ENCODE measurements around the gene HOXA9. TPM values are rescaled to one million over a fixed set of nuclear protein-coding genes. Genes with fewer than 3 reads are reported as not detected.

HOXA9 gene
- polyA plus RNA-seq, 3 donors: 1.4 to 6.3 (median 2.7) TPM

DNA sequence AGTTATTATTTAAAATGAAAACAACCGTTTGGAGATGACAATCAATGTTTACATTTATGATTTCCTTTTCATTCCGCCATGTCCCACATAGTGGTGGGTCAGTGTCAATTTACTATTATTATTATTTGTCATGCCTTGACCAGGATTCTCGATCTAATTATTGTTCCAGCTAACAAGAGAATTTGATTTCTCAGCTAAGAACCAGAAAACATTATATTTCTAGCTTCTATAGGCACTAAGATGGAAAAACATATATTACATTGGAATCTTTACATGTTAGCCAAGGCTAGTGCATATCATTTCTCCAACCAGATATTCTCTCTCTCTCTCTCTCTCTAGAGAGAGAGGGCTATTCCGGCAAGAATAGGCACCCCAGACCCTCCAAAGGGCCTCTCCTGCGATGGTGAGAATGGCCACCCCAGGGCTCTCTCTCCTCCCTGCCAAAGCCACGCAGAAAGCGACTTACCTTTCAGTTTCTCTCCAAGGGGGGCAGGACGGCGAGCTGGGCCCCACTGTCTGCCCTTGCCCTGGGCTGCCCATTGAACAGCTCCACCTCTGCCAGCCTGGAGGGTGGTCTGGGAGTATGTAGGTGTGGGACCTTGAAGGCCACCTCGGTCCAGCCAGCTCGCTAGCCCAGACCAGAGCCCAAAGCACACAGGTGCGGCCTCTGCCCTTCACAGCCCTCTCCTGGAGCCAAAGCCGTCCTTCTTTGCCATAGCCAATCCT lies 15.3 kb downstream of the HOXA9 start:
- 24 to 45% (median 37%) methylated on average over 13 of the region's 13 CpGs for WGBS, 3 donors
- no peak overlapping the region for H3K27ac ChIP-seq (ENCODE audit: low read depth, low read length)

DNA sequence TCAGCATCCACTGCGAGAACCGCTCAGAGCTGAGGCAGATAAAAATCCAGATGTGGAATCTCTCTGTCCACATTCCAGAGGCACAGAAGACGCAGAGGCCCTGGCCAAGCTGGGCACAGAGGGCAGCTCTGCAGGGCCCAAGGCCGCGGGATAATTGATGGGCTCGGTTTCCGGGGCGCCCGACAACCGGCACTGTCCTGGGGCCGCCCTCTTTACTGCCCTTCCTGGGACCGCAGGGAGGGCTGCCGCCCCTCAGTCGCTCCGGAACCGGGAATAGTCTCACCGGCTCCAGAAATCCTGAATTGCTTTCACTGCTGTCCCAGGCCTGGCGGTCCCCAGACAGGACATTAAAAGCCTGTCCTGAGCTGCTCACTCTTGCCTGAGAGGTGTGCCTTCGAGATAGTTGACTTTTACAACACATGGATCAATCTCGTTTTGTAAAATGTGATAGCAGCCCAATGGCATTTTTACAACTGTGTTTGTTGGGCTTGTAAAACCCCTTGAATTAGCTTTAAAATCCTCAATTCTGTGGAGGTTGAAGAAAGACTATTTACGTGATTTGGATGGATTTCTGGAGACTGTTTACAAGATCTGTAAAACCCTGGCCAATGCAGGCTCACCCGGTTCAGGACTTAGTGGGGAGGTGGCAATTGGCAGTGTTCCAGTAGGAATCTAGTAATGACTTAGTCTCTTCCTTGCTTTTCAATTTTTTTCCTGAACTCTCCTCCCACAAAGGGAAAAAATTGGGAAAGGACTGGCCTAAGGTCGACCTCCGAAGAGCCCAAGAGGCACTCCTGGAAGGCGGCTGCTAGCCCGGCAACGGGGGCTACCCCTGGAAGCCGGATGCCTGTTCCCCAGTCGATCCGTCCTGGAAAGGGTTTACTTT lies 16.3 kb downstream of the HOXA9 start:
- no peak overlapping the region for H3K27ac ChIP-seq (ENCODE audit: low read depth, low read length)
- WGBS, 3 donors: 16 to 38% (median 18%) methylated on average over 30 of the region's 30 CpGs

DNA sequence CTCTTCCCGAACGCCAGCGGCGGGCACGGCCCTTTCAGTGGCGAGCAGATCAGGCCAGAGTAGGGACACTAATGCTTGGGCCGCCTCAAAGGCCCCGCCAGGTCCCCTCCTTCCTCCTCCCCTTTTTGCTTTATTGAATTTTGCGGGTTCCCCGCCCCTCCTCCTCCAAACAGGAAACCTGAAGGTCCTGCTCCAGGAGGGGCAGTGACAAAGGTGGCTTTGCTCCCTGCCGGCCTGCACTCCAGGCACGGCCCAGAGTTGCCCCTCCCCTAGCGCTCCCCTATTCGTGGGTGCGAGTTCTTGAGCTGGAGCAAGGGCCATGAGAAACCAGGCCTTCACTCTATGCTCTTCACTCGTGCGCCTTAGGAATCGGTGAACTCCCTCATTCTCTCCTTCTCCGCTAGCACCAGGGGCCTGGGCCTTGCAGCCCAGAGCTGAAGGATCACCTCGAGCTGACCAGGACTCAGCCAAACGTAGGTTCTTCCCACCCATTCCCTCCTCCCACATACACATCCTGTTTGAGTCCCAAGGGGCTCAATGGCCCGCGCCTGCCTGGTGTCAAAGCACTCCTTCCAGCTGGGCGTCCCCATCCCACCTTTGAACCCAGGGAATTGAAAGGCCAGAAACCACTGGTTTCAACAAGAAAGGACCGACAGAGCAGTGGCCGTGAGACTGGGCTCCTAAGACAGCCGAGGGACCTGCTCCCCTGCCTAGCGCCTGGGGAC lies 17.1 kb downstream of the HOXA9 start:
- 7 to 23% (median 12%) methylated on average over 28 of the region's 28 CpGs for WGBS, 3 donors
- peak overlapping the region; percentile 7 for H3K27ac ChIP-seq (ENCODE audit: low read depth, low read length)

DNA sequence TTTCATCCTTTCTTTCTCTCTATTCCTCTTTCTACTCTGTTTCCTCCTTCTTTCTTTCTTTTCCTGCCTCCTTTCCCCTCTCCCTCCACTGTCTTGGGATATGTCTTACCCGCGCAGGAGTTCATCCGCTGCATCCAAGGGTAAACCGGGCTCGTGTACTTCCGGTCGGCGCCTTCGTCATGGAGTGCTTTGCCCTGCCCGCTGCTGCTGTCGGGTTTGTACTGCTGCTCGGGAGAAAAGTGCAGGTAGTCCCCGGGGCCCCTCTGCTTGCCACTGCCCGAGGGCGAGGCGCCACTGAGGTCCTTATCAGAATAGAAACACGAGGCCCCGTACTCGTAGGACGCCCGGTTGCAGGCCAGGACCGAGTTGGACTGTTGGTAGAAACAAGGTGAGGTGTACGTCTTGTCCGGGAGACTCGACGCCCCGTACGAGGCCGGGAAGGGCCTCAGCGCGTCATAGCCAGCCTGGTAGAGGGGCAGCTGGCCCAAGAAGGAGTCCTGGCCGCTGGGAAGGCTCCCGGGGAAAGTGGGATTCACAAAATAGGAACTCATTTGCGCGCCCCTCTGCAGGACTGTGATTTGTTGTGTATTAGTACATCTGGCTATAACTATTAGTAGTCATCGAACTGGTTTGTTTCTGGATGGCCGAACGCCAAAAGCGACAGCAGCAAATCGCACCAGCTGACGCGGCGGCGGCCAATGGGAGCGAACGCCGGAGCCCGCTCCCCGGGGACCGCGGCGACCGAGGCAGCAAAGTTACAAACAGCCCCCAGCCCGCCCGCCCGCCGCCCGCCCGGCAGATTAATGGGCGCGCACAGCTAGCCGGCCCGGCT lies 17.9 kb downstream of the HOXA9 start, which contains the start of gene HOXA6:
Gene HOXA6, minus strand, starts transcription at position 576 of the 832 bp plus-strand sequence. Its CDS starts 25 bp downstream, at position 551.
- H3K27ac ChIP-seq (ENCODE audit: low read depth, low read length): peak within 1 kb of the TSS; percentile 7
- WGBS, 3 donors: 8 to 20% (median 9%) methylated on average over 56 to 63 of the region's 63 CpGs

DNA sequence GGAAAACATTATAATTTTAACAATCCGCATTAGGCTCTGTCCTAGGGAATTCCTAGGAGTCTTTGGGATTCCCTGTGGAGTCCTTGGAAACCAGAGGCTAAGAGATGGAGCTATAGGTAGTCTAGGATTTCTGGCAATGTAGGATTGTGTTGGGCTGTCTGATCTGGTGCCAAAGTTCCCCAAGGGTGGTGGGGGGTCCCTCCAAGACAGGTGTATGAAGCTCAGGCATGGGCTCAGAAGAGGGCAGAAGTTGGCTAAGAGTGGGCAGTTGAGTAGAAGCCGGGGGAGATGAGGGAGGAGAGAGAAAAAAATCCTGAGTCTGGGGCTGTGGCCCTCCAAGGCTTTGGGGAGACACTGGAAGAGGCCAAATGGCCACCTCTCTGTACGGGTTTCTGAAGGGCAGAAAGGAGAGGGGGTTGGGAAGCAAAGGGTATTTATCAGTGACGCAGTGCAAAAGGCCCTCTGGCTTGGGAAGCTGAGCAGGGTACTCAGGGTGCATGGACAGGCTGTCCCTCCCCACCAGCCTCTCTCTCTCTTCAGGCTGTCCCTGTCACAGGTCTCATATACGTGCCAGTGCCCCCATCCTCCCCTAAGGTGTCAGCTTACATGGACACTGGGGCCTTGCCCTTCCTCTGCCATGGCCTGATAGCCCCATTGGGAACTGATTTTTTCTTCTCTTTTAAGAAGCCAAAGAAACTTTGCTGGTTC lies 18.7 kb downstream of the HOXA9 start:
- 38 to 74% (median 62%) methylated on average over 5 of the region's 5 CpGs for WGBS, 3 donors
- no peak overlapping the region for H3K27ac ChIP-seq (ENCODE audit: low read depth, low read length)

DNA sequence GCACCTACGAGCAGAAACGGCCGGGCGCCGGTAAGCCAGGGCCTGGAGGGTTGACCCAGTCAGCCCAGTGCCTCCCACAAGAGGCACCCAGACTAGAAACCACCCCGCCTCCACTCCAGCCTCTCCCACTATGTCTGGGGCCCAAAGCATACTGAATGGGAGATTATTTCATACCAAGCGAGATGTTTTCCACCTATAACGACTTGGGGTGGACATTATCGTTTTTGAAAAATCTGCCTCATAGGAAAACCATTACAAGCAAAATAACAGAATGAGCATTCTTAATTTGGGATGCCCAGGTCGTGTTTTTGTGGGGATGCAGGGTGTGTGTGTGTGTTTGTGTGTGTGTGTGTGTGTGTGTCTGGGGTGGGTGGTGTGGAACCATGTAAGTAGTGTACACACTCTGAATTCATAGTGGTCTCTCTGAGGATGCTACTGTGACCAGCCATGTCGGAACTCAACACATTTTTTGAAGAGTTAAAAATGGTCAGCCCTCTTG lies 19.4 kb downstream of the HOXA9 start:
- H3K27ac ChIP-seq (ENCODE audit: low read depth, low read length): no peak overlapping the region
- WGBS, 3 donors: 25 to 79% (median 60%) methylated on average over 11 of the region's 11 CpGs

DNA sequence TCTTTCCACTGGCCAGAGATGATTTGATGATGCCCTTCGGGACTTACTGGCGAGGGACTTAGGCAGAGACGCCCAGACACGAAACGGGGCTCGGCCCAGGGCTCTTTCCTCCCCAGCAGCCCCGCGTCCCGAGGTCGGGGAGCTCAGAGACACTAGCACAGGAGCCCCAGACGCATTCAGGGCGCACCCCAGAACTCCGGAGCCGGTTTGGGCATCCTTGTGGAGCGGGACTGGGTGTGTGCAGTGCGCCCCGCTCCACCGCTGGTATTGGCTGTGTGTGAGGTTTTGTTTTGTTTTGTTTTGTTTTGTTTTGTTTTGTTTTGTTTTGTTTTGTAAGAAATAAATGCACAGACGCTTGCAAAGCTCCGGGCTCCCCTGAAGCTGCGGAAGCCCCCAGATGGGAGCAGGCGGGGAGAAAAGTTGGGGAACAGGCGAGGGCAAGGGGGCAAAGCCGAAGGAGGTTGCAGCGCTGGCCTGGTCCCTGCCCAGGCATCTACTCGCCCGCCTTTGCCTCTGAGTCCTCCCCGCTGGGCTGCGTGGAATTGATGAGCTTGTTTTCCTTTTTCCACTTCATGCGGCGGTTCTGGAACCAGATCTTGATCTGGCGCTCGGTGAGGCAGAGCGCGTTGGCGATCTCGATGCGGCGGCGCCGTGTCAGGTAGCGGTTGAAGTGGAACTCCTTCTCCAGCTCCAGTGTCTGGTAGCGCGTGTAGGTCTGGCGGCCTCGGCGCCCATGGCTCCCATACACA lies 20.0 kb downstream of the HOXA9 start:
- no peak overlapping the region for H3K27ac ChIP-seq (ENCODE audit: low read depth, low read length)
- 27 to 68% (median 64%) methylated on average over 47 of the region's 47 CpGs for WGBS, 3 donors

DNA sequence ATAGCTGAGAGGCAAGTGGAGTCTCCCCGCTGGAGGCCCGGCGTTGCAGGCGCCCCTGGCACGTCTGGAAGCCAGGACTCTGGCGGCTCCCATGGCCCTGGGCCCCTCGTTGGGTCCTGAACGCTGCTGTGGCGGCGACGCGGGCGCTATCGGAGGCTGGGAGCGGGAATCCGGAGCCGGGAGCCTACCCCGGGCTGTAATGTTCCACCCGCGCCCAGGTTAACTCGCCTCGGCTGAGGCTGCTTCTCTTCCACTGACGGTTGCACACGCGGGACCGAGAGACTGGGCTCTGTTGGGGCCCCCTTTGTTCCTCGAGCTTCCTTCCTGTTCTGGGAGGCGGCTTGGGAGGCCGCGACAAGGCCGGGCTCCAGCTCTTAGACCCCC lies 20.6 kb downstream of the HOXA9 start:
- H3K27ac ChIP-seq (ENCODE audit: low read depth, low read length): no peak overlapping the region
- 18 to 53% (median 52%) methylated on average over 31 of the region's 31 CpGs for WGBS, 3 donors

DNA sequence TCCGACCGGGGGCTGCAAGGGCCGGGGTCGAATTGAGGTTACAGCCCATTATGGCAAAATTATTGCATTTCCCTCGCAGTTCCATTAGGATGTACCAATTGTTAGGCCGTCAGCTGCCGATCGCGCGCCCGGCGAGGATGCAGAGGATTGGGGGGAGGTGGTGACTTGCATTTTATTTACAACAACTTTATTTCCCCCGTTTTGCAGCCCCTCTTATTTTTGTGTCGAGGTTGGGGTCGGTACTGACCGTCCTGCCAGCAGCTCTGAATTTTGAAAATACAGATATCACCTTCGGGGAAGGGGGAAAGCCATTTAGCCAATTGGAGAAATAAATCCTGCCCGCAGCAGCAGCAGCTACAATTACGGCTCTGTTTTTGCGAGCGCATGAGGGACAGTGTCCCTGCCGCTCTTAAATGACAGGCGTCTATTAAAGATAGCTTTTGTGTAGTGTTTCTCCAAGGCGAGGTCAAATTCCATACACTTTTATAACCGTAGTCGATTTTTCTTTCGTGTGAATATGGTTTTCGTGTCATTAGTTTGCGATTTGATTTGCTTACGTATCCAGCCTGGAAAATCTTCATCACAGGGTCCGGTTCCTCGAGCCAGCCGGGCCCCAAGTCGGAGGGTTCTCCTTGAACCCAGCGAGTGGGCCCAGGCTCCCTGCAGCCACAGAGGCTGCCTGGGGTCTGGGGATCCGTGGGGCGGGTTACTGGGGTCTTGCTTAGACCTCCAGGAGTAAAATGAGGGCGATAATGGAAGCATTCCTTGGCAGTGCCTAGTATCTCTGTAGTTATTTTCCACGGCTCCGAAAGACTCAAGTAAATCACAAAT lies 21.2 kb downstream of the HOXA9 start:
- 21 to 55% (median 52%) methylated on average over 40 of the region's 40 CpGs for WGBS, 3 donors
- no peak overlapping the region for H3K27ac ChIP-seq (ENCODE audit: low read depth, low read length)

DNA sequence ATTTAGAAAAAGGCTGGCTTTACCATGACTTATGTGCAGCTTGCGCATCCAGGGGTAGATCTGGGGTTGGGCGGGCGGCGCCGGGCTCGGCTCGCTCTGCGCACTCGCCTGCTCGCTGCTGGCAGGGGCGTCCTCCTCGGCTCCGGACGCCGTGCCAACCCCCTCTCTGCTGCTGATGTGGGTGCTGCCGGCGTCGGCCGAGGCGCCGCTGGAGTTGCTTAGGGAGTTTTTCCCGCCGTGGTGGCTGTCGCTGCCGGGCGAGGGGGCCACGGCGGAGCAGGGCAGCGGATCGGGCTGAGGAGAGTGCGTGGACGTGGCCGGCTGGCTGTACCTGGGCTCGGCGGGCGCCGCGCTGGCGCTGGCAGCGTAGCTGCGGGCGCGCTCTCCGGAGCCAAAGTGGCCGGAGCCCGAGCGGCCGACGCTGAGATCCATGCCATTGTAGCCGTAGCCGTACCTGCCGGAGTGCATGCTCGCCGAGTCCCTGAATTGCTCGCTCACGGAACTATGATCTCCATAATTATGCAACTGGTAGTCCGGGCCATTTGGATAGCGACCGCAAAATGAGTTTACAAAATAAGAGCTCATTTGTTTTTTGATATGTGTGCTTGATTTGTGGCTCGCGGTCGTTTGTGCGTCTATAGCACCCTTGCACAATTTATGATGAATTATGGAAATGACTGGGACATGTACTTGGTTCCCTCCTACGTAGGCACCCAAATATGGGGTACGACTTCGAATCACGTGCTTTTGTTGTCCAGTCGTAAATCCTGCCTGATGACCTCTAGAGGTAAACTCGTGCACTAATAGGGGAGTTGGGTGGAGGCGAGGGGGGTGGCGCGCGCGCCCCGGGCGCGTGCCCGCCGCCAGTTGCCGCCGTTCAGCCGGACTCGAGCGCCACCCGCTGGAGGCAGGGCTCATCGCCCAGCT lies 22.1 kb downstream of the HOXA9 start, which contains the start of gene HOXA5:
Gene HOXA5, minus strand, starts transcription at position 659 of the 927 bp plus-strand sequence. Its CDS starts 74 bp downstream, at position 585.
- WGBS, 3 donors: 9 to 41% (median 26%) methylated on average over 86 of the region's 86 CpGs
- H3K27ac ChIP-seq (ENCODE audit: low read depth, low read length): peak within 1 kb of the TSS; percentile 38

DNA sequence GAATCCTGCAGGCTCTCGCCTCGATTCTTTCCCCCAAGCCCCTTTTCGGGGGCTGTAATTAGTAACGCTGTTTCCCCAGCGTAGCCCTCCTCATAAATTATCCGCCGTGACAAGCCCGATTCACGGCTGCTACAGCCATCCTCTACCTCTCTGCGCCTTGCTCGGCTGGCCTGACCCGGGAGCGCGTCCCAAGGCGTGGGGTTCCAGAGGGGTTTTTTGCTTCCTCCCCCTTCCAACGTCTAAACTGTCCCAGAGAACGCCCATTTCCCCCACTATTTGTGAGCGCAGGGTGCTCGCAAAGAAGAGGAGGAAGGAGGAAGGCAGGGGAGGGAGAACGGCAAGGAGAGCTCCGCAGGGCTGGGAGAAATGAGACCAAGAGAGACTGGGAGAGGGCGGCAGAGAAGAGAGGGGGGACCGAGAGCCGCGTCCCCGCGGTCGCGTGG lies 22.7 kb downstream of the HOXA9 start:
- WGBS, 3 donors: 16 to 43% (median 24%) methylated on average over 27 to 29 of the region's 29 CpGs
- peak overlapping the region; percentile 32 for H3K27ac ChIP-seq (ENCODE audit: low read depth, low read length)

DNA sequence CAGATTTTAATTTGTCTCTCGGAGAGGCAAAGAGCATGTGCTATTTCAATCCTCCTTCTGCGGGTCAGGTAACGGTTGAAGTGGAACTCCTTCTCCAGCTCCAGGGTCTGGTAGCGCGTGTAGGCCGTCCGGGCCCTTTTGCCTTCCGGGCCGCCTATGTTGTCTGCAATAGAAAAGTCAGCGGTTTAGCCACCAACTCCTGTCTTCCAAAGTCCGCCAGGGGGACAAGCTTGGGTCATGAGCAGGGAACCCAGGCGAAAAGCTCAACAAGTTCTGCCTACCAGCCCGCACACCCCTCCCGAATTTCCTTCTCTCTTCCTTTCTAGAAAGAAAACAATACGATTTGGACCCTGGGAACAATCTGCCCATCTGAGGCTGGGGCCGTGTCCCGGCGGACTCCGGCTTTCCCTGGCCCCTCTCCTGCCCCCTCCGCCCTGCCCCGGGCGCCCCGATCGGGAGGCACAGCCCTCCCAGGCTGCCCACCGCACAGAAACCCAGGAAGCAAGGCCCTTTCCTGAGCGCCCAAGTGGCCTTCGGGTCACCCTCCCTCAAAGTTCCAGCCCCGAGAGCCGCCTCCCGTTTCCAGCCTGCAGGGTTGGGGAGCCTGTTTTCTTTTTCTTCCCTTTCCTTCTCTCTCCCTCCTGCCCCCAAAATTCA lies 23.3 kb downstream of the HOXA9 start:
- H3K27ac ChIP-seq (ENCODE audit: low read depth, low read length): peak overlapping the region; percentile 32
- 15 to 48% (median 38%) methylated on average over 30 of the region's 30 CpGs for WGBS, 3 donors

DNA sequence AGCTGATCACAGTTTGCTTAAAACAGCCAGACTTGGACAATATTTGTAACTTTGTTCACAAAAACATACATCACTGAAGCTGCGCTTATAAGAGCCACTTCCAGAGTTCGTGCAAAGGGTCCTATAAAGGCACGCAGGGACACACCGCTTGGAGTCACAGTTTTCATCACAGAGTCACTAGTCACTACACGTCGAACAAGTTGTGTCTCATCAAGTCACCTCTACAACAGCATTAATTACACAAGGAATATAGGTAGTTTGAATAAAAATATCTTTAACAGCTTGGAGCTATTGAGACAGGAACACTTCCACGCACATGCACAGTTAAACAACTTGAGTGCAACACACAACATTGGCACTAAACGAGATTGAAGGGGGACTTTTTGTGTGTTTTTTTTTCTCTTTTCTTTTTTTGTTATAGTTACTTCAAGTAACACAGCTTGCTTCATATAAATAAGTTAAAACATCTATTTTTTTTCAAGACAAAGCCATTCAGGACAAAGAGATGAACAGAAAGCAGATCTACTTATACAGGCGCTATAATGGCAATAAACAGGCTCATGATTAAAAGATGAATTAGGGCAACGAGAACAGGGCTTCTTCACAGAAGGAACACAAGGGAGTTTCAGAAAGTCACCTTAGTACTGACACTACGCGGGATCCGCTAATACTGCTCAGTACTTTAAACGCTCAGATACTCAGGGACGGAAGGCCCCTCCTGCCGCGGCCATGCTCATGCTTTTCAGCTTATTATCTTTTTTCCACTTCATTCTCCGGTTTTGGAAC lies 24.0 kb downstream of the HOXA9 start:
- WGBS, 3 donors: 35 to 66% (median 65%) methylated on average over 18 of the region's 18 CpGs
- no peak overlapping the region for H3K27ac ChIP-seq (ENCODE audit: low read depth, low read length)

Measured in adipose tissue (tissue), 3 donors.